Adrenal gland (tissue), 12 donors: ENCODE data around the gene LAMA5. TPM values are rescaled to one million over a fixed set of nuclear protein-coding genes. Genes with fewer than 3 reads are reported as not detected.

Experiments
- DNase-seq, 7 donors: peaks; one replicate each; pipeline ENCODE4 v3.0.0-alpha.2; 2019 to 2020
- H3K27ac ChIP-seq, 5 donors: fragments of 200-600 bp; sonication (generic) in 4 of 5; 1 replicate in 3 of 5; 2 replicates in 2 of 5; pipeline versions ENCODE4 v1.5.1 to v1.8.0; 2016 to 2020; ENCODE audit warnings: mild to moderate bottlenecking in 1 of 5
- H3K27me3 ChIP-seq: fragments of 200-600 bp; 2 replicates; pipeline ENCODE4 v1.8.0; 2021
- H3K36me3 ChIP-seq, 2 donors: fragments of 200-600 bp; replicated peaks in 1 of 2; 1 replicate in 1 of 2; 2 replicates in 1 of 2; pipeline versions ENCODE4 v1.5.1 to v1.8.0; 2018 to 2022
- H3K4me1 ChIP-seq, 2 donors: fragments of 200-600 bp; replicated peaks in 1 of 2; 1 replicate in 1 of 2; 2 replicates in 1 of 2; pipeline versions ENCODE4 v1.5.1 to v1.8.0; 2018 to 2021
- H3K4me3 ChIP-seq, 4 donors: fragments of 200-600 bp; sonication (generic) in 3 of 4; one replicate each; pipeline ENCODE4 v1.5.1; 2016 to 2018
- H3K9me3 ChIP-seq, 3 donors: fragments of 200-600 bp; sonication (generic) in 1 of 3; replicated peaks in 1 of 3; 1 replicate in 2 of 3; 2 replicates in 1 of 3; pipeline versions ENCODE4 v1.5.1 to v1.8.0; 2016 to 2021
- POLR2A ChIP-seq, 2 donors: fragments of 450-650 bp; IDR thresholded peaks; one replicate each; pipeline ENCODE4 v1.6.1; 2017; ENCODE audit warnings: antibody characterized with exemption in 2 of 2, mild to moderate bottlenecking in 2 of 2, moderate library complexity in 1 of 2
- WGBS, 4 donors: extraction: QIAGEN DNeasy Blood & Tissue Kit in 2 of 4; methylation state at CpG; one replicate each; pipeline versions ENCODE4 v1.1.5 to v1.1.7; 2013 to 2017; 5-methylcytosine and 5-hydroxymethylcytosine counted together
- intact Hi-C, 2 donors: fragments of 100-400 bp; cut with DNase I; formaldehyde crosslinking; loops; one replicate each; pipeline versions ENCODE4 v1.14.1 to v1.15.0; 2022 to 2023
- polyA plus RNA-seq, 3 donors: library from polyadenylated mRNA; stranded (reverse); fragments of 200-250 nt in 2 of 3; fragments of 350-450 nt in 1 of 3; fragmentation: Illumina TruSeq in 1 of 3; extraction: RNeasy Lipid Tissue Mini Kit (QIAGEN cat#74804) in 1 of 3; gene quantifications; one replicate each; pipeline ENCODE4 v1.2.3, GENCODE V29; 2013 to 2014
- total RNA-seq, 9 donors: library from RNA; depleted of rRNA in 4 of 9; stranded (reverse); fragments of >200 nt in 4 of 9; fragments of 120-200 nt in 1 of 9; fragmentation: NEBNext Ultra II Directional in 1 of 9; extraction: Animal tissue kit (Norgen Biotek cat#: 25700) in 1 of 9; gene quantifications; one replicate each; pipeline versions ENCODE4 v1.1.0 to v1.2.4, GENCODE V29; 2013 to 2023
- TF ChIP-seq, protein P1 (sequence below), 6 experiments: fragments of 450-650 bp in 4 of 6; fragments of 200-600 bp in 2 of 6; sonication (generic) in 1 of 6; IDR thresholded peaks; 1 replicate in 5 of 6; 2 replicates in 1 of 6; pipeline versions ENCODE4 v1.5.1 to v1.8.0; 2016 to 2021; ENCODE audit warnings: antibody characterized with exemption in 6 of 6, mild to moderate bottlenecking in 2 of 6, moderate library complexity in 1 of 6
- donor health status: healthy with polysubstance abuse.
- donor health status: Bipolar disorder and iron deficiency.
- donor health status: DM: yes; HTN: yes; CAD: no.
- donor health status: DM: no; HTN: no; CAD: no.
- donor health status: DM: no; HTN: no; CAD: no.
- donor health status: DM: yes; HTN: yes; CAD: no.

The LAMA5 gene
- total and polyA plus RNA-seq, 12 donors, result 2.0 to 537 (median 100) TPM

DNA sequence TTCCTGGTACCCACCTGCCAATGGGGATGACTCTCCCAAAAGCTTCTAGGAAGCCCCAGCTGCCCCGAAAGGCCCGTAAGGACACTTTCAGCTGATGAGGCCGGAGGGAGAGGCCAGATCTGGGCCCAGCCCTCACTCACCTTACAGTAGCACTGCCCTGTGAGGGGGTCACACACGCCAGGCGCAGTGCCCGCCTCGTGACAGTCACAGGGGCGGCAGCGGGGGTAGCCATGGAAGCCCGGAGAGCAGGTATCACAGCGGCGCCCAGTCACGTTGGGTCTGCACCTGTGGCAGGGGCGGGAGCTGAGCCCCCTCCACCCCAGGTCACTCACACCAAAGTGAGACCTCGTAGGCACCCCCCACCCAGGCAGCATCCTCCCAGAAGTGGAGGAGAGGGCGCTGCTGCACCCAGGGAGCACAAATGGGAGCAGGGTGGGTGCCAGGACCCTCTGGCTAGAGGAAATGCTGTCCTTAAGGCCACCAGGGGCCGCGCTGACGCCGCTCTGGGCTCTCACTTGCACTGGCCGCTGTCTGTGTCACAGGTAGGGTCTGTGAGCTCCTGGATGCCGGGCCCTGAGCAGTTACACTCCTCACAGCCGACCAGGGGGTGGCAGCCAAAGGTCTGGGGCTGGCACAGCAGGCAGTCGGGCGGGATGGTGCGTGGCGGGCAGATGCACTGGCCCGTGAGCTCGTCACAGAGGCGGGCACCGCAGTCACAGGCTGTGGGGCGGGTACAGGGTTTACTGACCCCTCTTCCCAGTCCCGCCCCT, 39.2 kb downstream of the LAMA5 start:
- Histone ChIP-seq H3K27ac (no peak overlapping the region), H3K4me3 (no peak overlapping the region), H3K36me3 (peaks cover 0 to 92% of the 10 kb centered on the region in 2 donors), H3K4me1 (no peaks in the 10 kb centered on the region), H3K27me3 (no peaks in the 10 kb centered on the region), H3K9me3 (no peaks in the 10 kb centered on the region)
- DNase-seq, result no peak
- intact Hi-C loops, result no loop called here
- 92 to 98% (median 95%) methylated on average over 8 to 33 of the region's 33 CpGs for WGBS, 4 donors
- TF ChIP-seq, protein P1, sequence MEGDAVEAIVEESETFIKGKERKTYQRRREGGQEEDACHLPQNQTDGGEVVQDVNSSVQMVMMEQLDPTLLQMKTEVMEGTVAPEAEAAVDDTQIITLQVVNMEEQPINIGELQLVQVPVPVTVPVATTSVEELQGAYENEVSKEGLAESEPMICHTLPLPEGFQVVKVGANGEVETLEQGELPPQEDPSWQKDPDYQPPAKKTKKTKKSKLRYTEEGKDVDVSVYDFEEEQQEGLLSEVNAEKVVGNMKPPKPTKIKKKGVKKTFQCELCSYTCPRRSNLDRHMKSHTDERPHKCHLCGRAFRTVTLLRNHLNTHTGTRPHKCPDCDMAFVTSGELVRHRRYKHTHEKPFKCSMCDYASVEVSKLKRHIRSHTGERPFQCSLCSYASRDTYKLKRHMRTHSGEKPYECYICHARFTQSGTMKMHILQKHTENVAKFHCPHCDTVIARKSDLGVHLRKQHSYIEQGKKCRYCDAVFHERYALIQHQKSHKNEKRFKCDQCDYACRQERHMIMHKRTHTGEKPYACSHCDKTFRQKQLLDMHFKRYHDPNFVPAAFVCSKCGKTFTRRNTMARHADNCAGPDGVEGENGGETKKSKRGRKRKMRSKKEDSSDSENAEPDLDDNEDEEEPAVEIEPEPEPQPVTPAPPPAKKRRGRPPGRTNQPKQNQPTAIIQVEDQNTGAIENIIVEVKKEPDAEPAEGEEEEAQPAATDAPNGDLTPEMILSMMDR (IDR thresholded peaks at IDR 0.05), result no peak
- no peak for TF ChIP-seq POLR2A (IDR thresholded peaks at IDR 0.05)

DNA sequence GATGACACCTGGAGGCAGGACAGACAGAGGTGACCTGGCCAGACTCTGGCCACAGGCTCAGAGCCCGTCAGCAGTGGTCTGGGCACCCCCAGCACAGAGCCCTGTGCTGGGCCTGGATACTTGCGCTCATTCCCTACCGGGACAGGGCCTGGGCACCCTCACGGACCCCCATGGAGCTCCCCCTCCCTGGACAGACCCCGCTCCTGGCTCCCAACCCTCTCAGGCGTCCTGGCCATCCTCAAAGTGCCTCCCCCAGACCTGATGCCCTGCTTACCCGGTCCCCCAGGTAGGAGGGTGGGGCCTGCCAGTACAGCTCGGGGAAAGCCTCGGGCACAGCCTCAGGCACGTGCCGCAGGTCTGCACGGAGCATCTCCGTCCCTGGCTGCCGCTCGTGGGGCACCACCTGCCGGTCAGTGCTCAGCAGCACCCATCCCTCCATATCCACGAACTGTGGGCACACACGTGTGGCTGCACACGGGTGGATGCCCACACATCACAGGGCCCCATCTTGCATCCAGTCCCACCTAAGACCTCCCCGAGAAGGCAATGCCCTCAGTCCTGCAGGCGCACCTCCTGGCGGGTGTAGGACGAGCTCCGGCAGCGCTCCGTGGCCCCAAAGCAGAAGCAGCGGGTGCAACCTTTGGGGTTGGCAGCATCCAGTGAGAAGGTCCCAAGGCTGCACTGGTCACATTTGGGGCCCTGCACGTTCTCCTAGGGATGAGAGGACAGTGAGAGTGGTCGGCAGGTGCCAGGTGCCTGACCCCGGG, 40.0 kb downstream of the LAMA5 start:
- Histone ChIP-seq H3K4me3 (no peak overlapping the region), H3K9me3 (no peaks in the 10 kb centered on the region), H3K36me3 (peaks cover 0 to 86% of the 10 kb centered on the region in 2 donors), H3K27ac (no peak overlapping the region), H3K27me3 (no peaks in the 10 kb centered on the region), H3K4me1 (no peaks in the 10 kb centered on the region)
- 87 to 89% (median 87%) methylated on average over 13 to 30 of the region's 30 CpGs for WGBS, 4 donors
- DNase-seq, result no peak
- intact Hi-C loops, result no loop called here
- TF ChIP-seq, protein P1 (IDR thresholded peaks at IDR 0.05), result no peak
- TF ChIP-seq POLR2A (IDR thresholded peaks at IDR 0.05), result no peak

DNA sequence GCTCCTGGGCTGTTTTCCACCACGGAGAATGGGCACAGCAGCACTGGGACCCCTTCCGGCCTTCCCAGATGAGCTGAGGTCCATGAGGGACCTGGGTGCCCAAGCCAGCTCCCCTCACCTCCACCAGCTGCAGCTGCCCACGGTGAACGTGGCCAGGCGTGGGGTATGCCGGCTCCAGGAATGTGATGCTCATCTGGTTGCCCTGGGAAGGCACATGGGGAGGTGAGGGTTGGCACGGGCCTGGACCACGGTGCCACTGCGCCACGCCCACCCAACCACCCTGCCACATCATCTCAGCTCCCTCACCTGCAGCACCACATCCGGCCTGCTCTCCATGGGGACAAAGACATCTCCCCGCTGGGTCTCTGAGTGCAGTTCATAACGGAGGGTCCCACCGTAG, 40.6 kb downstream of the LAMA5 start:
- Histone ChIP-seq H3K27ac (no peak overlapping the region), H3K27me3 (no peaks in the 10 kb centered on the region), H3K9me3 (no peaks in the 10 kb centered on the region), H3K36me3 (peaks cover 0 to 85% of the 10 kb centered on the region in 2 donors), H3K4me1 (no peaks in the 10 kb centered on the region), H3K4me3 (no peak overlapping the region)
- DNase-seq, result no peak
- TF ChIP-seq POLR2A (IDR thresholded peaks at IDR 0.05), result no peak
- TF ChIP-seq, protein P1 (IDR thresholded peaks at IDR 0.05), result no peak
- intact Hi-C loops, result no loop called here
- WGBS, 4 donors, result 90 to 95% (median 94%) methylated on average over 9 to 14 of the region's 14 CpGs; no CpG with 5 or more reads in 1 of the 4 donors

DNA sequence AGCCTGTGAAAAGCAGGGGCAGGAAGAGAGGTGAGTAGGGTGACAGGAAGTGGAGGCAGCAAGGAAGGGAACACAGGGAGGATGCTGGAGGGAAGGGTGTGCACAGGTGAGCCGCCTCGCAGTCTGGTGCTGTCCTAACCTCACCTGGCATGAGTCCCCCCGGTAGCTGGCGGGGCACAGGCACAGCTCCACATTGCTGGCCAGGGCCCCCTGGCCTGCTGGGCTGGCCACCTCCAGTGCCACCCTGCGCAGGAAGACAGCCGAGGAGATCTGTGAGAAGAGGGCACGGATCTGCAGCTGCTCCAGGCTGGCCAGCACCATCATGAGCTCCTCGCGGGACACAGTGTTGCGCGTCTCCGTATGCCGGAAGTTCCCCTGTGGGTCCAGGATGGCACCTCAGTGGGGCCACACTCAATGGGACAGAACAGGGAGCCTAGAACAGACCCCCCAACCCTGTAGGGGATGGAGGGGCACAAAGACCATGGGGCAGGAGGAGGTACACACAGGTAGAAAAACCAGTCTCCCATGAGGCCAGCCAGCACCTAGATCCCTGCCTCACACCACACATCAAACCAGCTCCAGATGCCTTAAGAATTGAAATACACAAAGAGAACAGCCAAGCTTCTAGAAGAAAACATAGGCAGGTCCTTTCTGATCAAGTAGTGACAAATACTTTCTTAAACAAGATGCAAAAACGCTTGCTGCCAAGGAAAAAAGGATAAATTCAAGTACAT, 41.8 kb downstream of the LAMA5 start:
- 87 to 95% (median 91%) methylated on average over 12 to 14 of the region's 14 CpGs for WGBS, 4 donors
- no peak for DNase-seq
- TF ChIP-seq, protein P1 (IDR thresholded peaks at IDR 0.05), result no peak
- no peak for TF ChIP-seq POLR2A (IDR thresholded peaks at IDR 0.05)
- Histone ChIP-seq H3K9me3 (no peaks in the 10 kb centered on the region), H3K36me3 (peaks cover 0 to 79% of the 10 kb centered on the region in 2 donors), H3K27ac (no peak overlapping the region), H3K27me3 (no peaks in the 10 kb centered on the region), H3K4me3 (no peak overlapping the region), H3K4me1 (no peaks in the 10 kb centered on the region)
- intact Hi-C loops, result no loop called here
